GF-D8 (cell line): Measurements from ENCODE around the gene WWP2.
"Not testable (repeated sequence)": the region's sequence is repeated elsewhere in the genome, so short reads cannot be mapped to it uniquely, and the experiment has no call there.

Source experiments
- DNase-seq: peaks from one replicate; lab custom pipeline; 2025; lab: John Stamatoyannopoulos, UW

The WWP2 gene

DNA sequence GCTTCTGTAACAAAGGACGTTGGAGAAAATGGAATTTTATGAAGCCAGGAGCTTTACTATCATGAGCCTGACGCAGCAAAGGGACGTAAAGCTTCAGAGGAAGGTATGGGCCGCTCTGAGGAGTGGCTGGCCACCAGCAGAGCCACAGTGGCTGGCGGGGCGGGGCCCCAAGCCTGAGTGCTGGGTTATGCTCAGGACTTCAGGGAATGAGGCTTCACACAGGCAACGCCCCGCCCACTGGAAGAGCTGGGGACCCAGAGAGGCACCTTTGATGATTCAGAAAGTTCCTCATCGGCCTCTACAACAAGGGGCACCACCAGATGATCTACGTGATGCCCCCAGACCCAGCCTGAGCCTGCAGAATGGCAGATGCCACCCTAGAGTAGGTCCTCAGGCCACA, 16.2 kb upstream of the WWP2 start:
- DNase-seq: no peak

- no peak for DNase-seq
Observed at GRCh38 chr16:69747115-69747514, 15.0 kb upstream of the WWP2 start.

- DNase-seq: no peak
Observed at GRCh38 chr16:69748694-69749345, 13.3 kb upstream of the WWP2 start.

DNA sequence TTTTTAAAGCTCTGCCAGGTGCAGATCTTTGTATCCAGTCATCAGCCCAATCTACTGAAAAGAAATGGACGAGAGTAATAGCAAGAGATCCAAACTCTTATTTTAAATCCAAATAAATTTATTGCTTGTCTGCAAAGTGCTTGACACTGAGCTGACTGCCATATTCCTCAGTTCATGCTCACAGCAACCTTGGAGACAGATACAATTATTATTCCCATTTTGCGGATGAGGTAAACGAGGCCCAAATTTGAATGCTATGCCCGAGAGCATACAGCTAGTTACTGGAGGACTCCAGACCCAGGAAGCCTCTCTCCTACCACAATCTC, 8.0 kb upstream of the WWP2 start:
- no peak for DNase-seq

- DNase-seq: peak; percentile 88
Observed at GRCh38 chr16:69754469-69755310, 7.4 kb upstream of the WWP2 start, which contains the start of gene NOB1. Gene NOB1 (minus strand): TSS chr16:69754926. CDS start chr16:69754910, 16 bp downstream.

- no peak for DNase-seq
Observed at GRCh38 chr16:69756705-69757104, 5.4 kb upstream of the WWP2 start.

DNA sequence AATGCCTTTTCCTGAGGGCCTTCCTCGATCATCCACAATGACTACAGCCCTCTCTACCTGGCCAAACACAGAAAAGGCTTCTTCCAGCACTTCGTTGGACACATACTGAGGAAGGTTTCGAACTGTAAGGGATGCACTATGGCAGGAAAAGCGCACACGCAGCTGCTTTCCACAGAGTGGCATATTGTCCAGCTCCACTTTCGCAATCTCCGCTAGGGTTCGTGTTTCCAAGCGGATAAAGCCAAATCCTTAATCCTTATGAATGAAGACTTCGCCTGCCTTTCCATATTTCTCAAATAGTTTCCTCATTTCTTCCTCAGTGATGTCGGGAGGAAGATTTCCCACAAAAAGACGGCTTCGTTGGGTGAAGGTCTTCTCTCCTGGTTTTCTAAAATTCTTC, 4.8 kb upstream of the WWP2 start:
- DNase-seq: not testable (repeated sequence)

DNA sequence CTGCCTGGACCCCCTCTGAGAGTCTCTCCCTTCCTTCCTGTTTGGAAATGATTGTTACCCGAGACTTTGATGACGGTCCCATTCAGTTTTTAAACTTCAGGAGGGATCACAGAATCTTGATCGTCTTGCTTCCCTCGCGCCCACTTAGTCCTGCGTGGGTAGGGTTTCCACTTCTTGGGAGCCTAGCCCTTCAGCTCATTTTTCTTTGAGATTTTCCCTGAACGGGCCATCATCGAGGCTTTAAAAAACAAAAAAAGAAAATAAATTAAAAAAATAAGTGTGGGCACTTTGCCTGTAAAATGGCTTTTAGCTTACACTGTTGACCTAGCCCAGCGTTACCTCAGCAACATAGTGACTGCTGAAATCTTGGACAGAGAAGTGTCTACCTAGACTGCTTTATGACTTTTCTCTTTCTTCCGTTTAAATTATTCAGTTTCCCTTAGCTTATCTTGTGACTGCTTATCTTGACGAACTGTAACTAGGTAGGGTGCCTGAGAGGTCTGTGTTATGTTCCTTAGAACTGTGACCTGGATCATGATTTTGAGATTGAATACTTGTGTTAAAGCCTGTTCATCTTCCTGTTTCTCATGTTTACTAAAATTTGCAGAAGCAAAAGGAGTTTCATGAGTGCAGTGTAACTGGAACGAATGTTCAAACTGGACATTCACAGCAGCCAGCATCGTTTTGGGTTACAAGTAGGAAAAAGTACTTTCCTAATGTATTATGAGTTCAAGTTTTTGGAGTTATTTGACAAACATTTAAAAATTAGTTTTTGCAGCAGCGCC, 874 bp downstream of the WWP2 start:
- peak; percentile 22 for DNase-seq

DNA sequence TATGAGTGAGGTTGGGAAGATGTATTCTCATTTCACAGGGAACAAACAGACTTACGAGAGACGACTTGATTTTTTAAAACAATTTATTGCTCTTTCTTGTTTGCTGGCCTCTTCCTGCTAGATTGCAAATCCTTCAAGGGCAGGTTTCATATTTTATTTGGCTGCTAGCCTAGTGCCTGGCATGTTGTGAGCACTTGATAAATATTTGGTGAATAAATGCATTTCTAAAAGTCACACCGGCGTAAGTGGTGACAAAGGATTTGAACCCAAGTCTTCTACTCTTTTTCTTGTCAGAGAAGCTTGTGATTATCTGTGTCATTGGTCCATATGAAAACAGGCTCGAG, 1.4 kb downstream of the WWP2 start:
- no peak for DNase-seq

DNA sequence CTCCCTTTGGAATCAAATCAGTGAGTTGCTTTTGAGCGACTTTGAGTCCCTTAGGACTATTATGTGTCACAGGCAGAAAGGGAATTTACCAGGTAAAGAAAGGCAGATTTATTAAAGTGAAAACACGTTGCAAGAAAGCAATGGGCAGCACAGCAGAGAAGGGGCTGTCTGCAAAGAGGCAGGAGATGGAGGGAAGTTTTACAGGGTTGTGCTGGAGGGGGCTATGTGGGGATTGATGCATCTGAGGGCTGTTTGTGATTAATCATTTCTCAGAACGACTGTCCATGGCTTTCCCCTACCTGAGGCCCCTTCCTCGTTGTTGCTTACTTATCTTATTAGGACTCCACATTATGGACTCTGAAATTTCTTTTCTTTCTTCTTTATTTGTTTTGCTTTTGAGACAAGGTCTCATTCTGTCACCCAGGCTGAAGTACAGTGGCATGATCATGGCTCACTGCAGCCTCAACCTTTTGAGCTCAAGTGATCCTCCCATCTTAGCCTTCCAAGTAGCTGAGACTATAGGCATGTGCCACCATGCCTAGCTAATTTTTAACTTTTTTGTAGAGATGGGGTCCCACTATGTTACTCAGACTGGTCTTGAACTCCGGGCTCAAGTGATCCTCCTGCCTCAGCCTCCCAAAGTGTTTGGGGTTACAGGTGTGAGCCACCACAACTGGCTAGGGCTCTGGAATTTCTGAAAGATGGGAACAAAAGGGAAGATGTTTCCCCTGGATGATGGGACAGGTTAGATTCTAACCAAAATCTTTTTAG, 5.5 kb downstream of the WWP2 start:
- no peak for DNase-seq

- DNase-seq: no peak
Observed at GRCh38 chr16:69768666-69769065, 6.5 kb downstream of the WWP2 start.

- DNase-seq: no peak
Observed at GRCh38 chr16:69769404-69769803, 7.3 kb downstream of the WWP2 start.

- DNase-seq: no peak
Observed at GRCh38 chr16:69771651-69771967, 9.5 kb downstream of the WWP2 start.

DNA sequence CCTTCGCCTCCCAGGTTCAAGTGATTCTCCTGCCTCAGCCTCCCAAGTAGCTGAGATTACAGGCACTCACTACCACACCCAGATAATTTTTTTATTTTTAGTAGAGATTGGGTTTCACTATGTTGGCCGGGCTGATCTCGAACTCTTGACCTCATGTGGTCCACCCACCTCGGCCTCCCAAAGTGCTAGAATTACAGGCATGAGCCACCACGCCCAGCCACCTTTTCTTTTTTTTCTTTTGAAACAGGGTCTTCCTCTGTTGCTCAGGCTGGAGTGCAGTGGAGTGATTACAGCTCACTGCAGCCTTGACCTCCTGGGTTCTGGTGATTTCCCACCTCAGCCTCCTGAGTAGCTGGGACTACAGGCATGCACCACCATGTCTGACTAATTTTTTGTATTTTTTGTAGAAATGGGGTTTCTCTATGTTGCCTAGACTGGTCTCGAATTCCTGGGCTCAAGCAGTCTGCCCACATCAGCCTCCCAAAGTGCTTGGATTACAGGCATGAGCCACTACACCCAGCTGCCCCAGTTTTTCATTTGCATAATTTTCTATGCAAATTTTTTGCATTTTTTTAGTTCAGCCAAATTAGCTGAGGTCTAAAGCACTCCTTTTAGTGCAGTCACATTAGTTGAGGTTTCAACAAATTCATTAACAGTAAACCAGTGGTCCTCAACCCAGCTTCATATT, 11.3 kb downstream of the WWP2 start:
- DNase-seq: no peak

DNA sequence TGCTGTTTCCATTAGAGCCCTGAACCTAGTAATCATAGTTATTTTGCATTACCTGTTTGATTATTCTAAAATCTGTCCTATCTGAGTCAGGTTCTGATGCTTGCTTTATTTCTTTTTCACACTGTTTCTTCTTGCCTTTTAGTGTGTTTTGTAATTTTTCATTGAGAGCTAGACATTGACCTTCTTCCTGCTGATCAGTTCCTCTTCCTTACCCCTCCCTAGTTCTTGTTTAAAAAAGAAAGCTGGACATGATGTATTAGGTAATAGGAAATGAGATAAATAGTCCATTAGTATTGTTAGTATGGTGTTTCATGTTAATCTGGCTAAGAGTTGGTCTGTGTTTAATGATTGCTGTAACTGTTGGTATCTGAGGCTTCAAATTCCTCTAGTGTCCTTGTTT, 13.4 kb downstream of the WWP2 start:
- no peak for DNase-seq

- DNase-seq: no peak
Observed at GRCh38 chr16:69779724-69780123, 17.6 kb downstream of the WWP2 start.

DNA sequence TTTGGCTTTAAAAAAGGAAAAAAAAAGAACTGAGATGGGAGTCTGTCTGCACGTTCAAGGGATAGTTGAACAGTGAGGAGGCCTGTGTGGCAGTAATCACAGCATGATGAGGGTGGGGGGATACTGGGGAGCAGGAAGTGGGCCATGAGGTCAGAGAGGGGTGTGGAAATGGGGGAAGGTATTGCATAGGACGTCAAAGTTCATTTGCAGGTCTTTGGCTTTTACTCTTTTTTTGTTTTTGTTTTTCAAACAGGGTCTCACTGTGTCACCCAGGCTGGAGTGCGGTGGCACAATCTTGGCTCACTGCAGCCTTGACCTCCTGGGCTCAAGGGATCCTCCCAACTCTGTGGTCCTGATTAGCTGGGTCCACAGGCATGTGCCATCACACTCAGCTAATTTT, 19.0 kb downstream of the WWP2 start:
- no peak for DNase-seq

- no peak for DNase-seq
Observed at GRCh38 chr16:69784586-69784985, 22.5 kb downstream of the WWP2 start.

- no peak for DNase-seq
Observed at GRCh38 chr16:69787883-69788282, 25.8 kb downstream of the WWP2 start.

DNA sequence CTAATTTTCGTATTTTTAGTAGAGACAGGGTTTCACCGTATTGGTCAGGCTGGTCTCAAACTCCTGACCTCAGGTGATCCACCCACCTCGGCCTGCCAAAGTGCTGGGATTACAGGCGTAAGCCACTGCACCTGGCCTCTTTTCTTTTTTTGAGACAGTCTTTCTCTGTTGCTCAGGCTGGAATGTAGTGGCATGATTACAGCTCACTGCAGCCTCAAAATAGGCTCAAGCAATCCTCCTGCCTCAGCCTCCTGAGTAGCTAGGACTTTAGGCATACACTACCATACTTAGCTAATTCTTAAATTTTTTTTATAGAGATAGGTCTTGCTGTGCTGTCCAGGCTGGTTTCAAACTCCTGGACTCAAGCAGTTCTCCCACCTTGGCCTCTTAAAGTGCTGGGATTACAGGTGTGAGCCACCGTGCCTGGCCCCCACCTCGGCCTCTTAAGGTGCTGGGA, 29.3 kb downstream of the WWP2 start:
- not testable (repeated sequence) for DNase-seq

GRCh38 chr16:69793526-69793925, 31.4 kb downstream of the WWP2 start:
- peak; percentile 1 for DNase-seq

GRCh38 chr16:69794486-69794885, 32.4 kb downstream of the WWP2 start:
- DNase-seq: no peak
